NT2/D1 (cell line): ENCODE results near the gene CFAP74.

ENCODE experiments used
- YY1 ChIP-seq: IDR thresholded peaks from 2 replicates; pipeline ENCODE4 v1.6.1; 2011; ENCODE audit not compliant: insufficient read length, insufficient read depth
- ZNF274 ChIP-seq: IDR thresholded peaks from 2 replicates; pipeline ENCODE4 v1.6.1; 2011; ENCODE audit warnings: mild to moderate bottlenecking, low read depth, low read length

GRCh38 chr1:1988061-1988945 is 15.3 kb downstream of the CFAP74 start:
- TF ChIP-seq ZNF274 (no peak), YY1 (no peak)
